CD4-positive, alpha-beta T cell treated with Interleukin-4 for 4 hours (primary cell): ENCODE results near the gene RPS24.
"Not testable (repeated sequence)": the region's sequence is repeated elsewhere in the genome, so short reads cannot be mapped to it uniquely, and the experiment has no call there.

Experiments used
- DNase-seq: peaks from one replicate; pipeline ENCODE4 v3.0.0-alpha.2; 2020

Gene RPS24

GRCh38 chr10:78033637-78034470 lies at the start of gene RPS24:
RPS24 (plus strand) TSS chr10:78033863; CDS start chr10:78033902, 39 bp downstream.
- peak; percentile 96 for DNase-seq

- DNase-seq = no peak
These were observed 48.7 kb upstream of the RPS24 start for GRCh38 chr10:77984986-77985385.

GRCh38 chr10:77987671-77988255 lies 45.9 kb upstream of the RPS24 start:
- no peak for DNase-seq

- DNase-seq = no peak
These were observed 44.5 kb upstream of the RPS24 start for GRCh38 chr10:77989081-77989724.

GRCh38 chr10:77993620-77994019 lies 40.0 kb upstream of the RPS24 start:
- no peak for DNase-seq

GRCh38 chr10:77998780-77999179 lies 34.9 kb upstream of the RPS24 start:
- DNase-seq = not testable (repeated sequence)

GRCh38 chr10:78000206-78000605 lies 33.5 kb upstream of the RPS24 start:
- no peak for DNase-seq

- DNase-seq = no peak
These were observed 32.6 kb upstream of the RPS24 start for GRCh38 chr10:78000956-78001472.

GRCh38 chr10:78002541-78003288 lies 30.9 kb upstream of the RPS24 start:
- DNase-seq = no peak

GRCh38 chr10:78004215-78005026 lies 29.2 kb upstream of the RPS24 start:
- no peak for DNase-seq

- no peak for DNase-seq
These were observed 26.5 kb upstream of the RPS24 start for GRCh38 chr10:78007172-78007571.

GRCh38 chr10:78009662-78010061 lies 24.0 kb upstream of the RPS24 start:
- DNase-seq = no peak

GRCh38 chr10:78010278-78010677 lies 23.4 kb upstream of the RPS24 start:
- DNase-seq = no peak

- DNase-seq = no peak
These were observed 22.6 kb upstream of the RPS24 start for GRCh38 chr10:78011065-78011464.

GRCh38 chr10:78013564-78013963 lies 20.1 kb upstream of the RPS24 start:
- DNase-seq = no peak

- no peak for DNase-seq
These were observed 18.1 kb upstream of the RPS24 start for GRCh38 chr10:78015546-78015945.

- no peak for DNase-seq
These were observed 15.8 kb upstream of the RPS24 start for GRCh38 chr10:78017856-78018255.

GRCh38 chr10:78019264-78019663 lies 14.4 kb upstream of the RPS24 start:
- no peak for DNase-seq

- no peak for DNase-seq
These were observed 12.5 kb upstream of the RPS24 start for GRCh38 chr10:78021201-78021600.

GRCh38 chr10:78023741-78024140 lies 9.9 kb upstream of the RPS24 start:
- no peak for DNase-seq

- DNase-seq = no peak
These were observed 7.8 kb upstream of the RPS24 start for GRCh38 chr10:78025685-78026364.
